Measurements from ENCODE around the gene MFSD2A.

Gene MFSD2A

GRCh38 chr1:39969531-39970270 is 14.8 kb downstream of the MFSD2A start:
- no peak for DNase-seq (ENCODE audit: low read depth)
- no peak overlapping the region for H3K4me3 ChIP-seq (ENCODE audit: low read length)

GRCh38 chr1:39970274-39970673 is 15.3 kb downstream of the MFSD2A start:
- no peak overlapping the region for H3K4me3 ChIP-seq (ENCODE audit: low read length)
- no peak for TF ChIP-seq CTCF (conservative IDR thresholded peaks at IDR 0.05; ENCODE audit: low read depth, low read length)
- DNase-seq (ENCODE audit: low read depth), result no peak

More at GRCh38 chr1:39969531-39970270, 14.8 kb downstream of the MFSD2A start:
- TF ChIP-seq CTCF (conservative IDR thresholded peaks at IDR 0.05; ENCODE audit: low read depth, low read length), result no peak

GRCh38 chr1:39971138-39971537 is 16.2 kb downstream of the MFSD2A start:
- DNase-seq (ENCODE audit: low read depth), result no peak
- no peak for TF ChIP-seq CTCF (conservative IDR thresholded peaks at IDR 0.05; ENCODE audit: low read depth, low read length)
- no peak overlapping the region for H3K4me3 ChIP-seq (ENCODE audit: low read length)

DNA sequence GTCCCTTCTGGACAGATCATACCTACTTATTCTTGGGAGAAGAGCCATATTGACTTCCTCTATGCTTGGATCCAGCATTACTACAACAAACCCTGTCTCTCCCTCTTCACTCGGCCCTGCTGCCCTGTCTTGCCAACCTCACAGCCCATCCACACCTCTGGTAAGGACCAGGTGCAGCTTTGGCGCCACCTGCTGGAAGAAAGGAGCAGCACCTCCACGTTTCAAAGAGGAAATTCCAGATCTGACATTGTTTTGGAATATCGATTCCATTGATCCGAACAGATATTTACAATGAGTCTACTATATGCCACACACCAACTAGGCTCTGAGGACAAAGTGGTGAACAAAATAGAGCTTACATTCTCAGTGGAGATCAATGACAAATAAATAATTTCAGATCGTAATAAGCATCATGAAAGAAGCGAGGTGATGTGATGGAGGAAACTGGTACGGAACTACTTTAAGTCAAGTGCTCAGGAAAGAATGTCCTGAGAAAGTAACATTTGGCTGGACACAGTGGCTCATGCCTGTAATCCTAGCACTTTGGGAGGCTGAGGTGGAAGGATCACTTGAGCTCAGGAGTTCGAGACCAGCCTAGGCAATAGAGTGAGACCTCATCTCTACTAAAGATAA is 18.7 kb downstream of the MFSD2A start:
- H3K4me3 ChIP-seq (ENCODE audit: low read length), result no peak overlapping the region
- peak; percentile 97 for TF ChIP-seq CTCF (conservative IDR thresholded peaks at IDR 0.05; ENCODE audit: low read depth, low read length)
- DNase-seq (ENCODE audit: low read depth), result no peak

GRCh38 chr1:39976732-39977131 is 21.8 kb downstream of the MFSD2A start:
- TF ChIP-seq CTCF (conservative IDR thresholded peaks at IDR 0.05; ENCODE audit: low read depth, low read length), result no peak
- no peak overlapping the region for H3K4me3 ChIP-seq (ENCODE audit: low read length)
- DNase-seq (ENCODE audit: low read depth), result peak; percentile 34

DNA sequence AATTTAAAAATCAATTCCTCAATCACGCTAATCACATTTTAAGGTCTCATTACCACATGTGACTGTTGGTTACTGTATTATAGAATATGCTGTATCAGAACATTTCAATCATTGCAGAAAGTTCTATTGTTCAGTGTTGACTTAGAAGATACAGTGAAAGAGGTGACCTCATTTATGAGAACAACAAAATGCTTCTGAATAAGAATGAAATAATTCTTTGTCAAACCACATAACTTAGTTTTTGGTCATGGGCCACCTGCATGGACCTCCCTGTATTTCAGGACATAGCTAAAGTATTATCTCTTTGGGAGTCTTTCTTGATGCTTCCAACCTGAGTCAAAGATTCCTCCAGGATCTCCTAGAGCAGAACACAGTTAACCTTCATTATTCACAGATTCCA is 22.3 kb downstream of the MFSD2A start:
- TF ChIP-seq CTCF (conservative IDR thresholded peaks at IDR 0.05; ENCODE audit: low read depth, low read length), result no peak
- no peak overlapping the region for H3K4me3 ChIP-seq (ENCODE audit: low read length)
- DNase-seq (ENCODE audit: low read depth), result no peak

- H3K4me3 ChIP-seq (ENCODE audit: low read length), result no peak overlapping the region
- no peak for TF ChIP-seq CTCF (conservative IDR thresholded peaks at IDR 0.05; ENCODE audit: low read depth, low read length)
- no peak for DNase-seq (ENCODE audit: low read depth)
Measured at GRCh38 chr1:39979654-39980053, 24.7 kb downstream of the MFSD2A start.

All from retinal pigment epithelial cell (primary cell).